SK-N-SH treated with all-trans-retinoic acid at 6 μM for 48 hours (cell line): ENCODE data around the gene ENTPD2.

Experiments used
- OSR1 ChIP-seq: fragments of 250-450 bp; sonication (Bioruptor Pico); IDR thresholded peaks from 2 replicates; pipeline ENCODE4 v1.8.0; 2022; ENCODE audit warnings: moderate library complexity, mild to moderate bottlenecking, inconsistent platforms
- ZFP30 ChIP-seq: fragments of 450-650 bp; formaldehyde crosslinking; IDR thresholded peaks from 2 replicates; pipeline ENCODE4 v1.5.0; 2022; ENCODE audit warnings: mild to moderate bottlenecking, moderate library complexity
- ZNF565 ChIP-seq: fragments of 450-650 bp; formaldehyde crosslinking; conservative IDR thresholded peaks from 2 replicates; pipeline ENCODE4 v1.5.0; 2020; ENCODE audit warnings: low read depth, mild to moderate bottlenecking, moderate library complexity

- TF ChIP-seq OSR1 (CRISPR knock-in tag) (no peak), ZFP30 (CRISPR knock-in tag) (no peak), ZNF565 (CRISPR knock-in tag) (no peak)
Observed at GRCh38 chr9:137014166-137014565, 39.7 kb downstream of the ENTPD2 start.
